Transverse colon (tissue), 4 donors: ENCODE measurements around the gene LIPK. TPM values are rescaled to one million over a fixed set of nuclear protein-coding genes. Genes with fewer than 3 reads are reported as not detected.

Experiments
- DNase-seq: peaks from one replicate; pipeline ENCODE4 v3.0.0-alpha.2; 2019
- H3K27ac ChIP-seq, 4 donors: fragments of 200-600 bp; sonication (generic); 2 replicates each; pipeline ENCODE4 v1.5.1; 2016 to 2018; ENCODE audit warnings: inconsistent platforms in 4 of 4
- H3K27me3 ChIP-seq: fragments of 200-600 bp; sonication (generic); 2 replicates; pipeline ENCODE4 v1.5.1; 2017; ENCODE audit warnings: inconsistent platforms
- H3K36me3 ChIP-seq, 4 donors: fragments of 200-600 bp; sonication (generic); 2 replicates each; pipeline ENCODE4 v1.5.1; 2017 to 2019; ENCODE audit warnings: inconsistent platforms in 4 of 4
- H3K4me1 ChIP-seq, 4 donors: fragments of 200-600 bp; sonication (generic); 2 replicates each; pipeline ENCODE4 v1.5.1; 2017 to 2020; ENCODE audit warnings: inconsistent platforms in 4 of 4
- H3K4me3 ChIP-seq, 4 donors: fragments of 200-600 bp; sonication (generic); 1 replicate in 1 of 4; 2 replicates in 3 of 4; pipeline versions ENCODE4 v1.5.1 to v1.6.1; 2017 to 2019; ENCODE audit warnings: inconsistent platforms in 4 of 4
- H3K9me3 ChIP-seq, 2 donors: fragments of 200-600 bp; sonication (generic); 2 replicates each; pipeline ENCODE4 v1.5.1; 2017 to 2019; ENCODE audit warnings: inconsistent platforms in 2 of 2
- CTCF ChIP-seq, 5 experiments: fragments of 200-600 bp in 3 of 5; fragments of 450-650 bp in 2 of 5; sonication (generic) in 3 of 5; IDR thresholded peaks; 1 replicate in 2 of 5; 2 replicates in 3 of 5; pipeline ENCODE4 v1.5.1; 2016 to 2017; ENCODE audit warnings: antibody characterized with exemption in 5 of 5, inconsistent platforms in 3 of 5, mild to moderate bottlenecking in 2 of 5, moderate library complexity in 1 of 5
- EP300 ChIP-seq: sonication (generic); formaldehyde crosslinking; IDR thresholded peaks from one replicate; pipeline ENCODE4 v1.6.1; 2017; ENCODE audit warnings: antibody characterized with exemption, low read depth
- POLR2A ChIP-seq: fragments of 450-650 bp; IDR thresholded peaks from one replicate; pipeline ENCODE4 v1.6.1; 2016; ENCODE audit warnings: antibody characterized with exemption, mild to moderate bottlenecking, moderate library complexity
- POLR2AphosphoS5 ChIP-seq, 3 donors: sonication (generic); formaldehyde crosslinking; IDR thresholded peaks; one replicate each; pipeline ENCODE4 v1.6.1; 2016; ENCODE audit warnings: antibody characterized with exemption in 3 of 3
- WGBS, 2 donors: methylation state at CpG; one replicate each; pipeline ENCODE4 v1.1.5; 2018; ENCODE audit warnings: low coverage in 1 of 2; 5-methylcytosine and 5-hydroxymethylcytosine counted together
- in situ Hi-C, 4 donors: fragments of 200-750 bp; cut with MboI; loops; one replicate each; pipeline versions ENCODE4 v1.15.0 to v1.15.1; 2017; ENCODE audit warnings: low sequenced_read_pairs in 3 of 4, low pct_ligation_motif_present in 1 of 4, low pct_unique_long_range_greater_than_20kb in 1 of 4
- intact Hi-C: fragments of 100-400 bp; cut with DNase I; formaldehyde crosslinking; loops from one replicate; pipeline ENCODE4 v1.15.1; 2023; ENCODE audit warnings: low total_unique reads
- total RNA-seq, 4 donors: library from RNA; depleted of rRNA; stranded (reverse); fragments of >200 nt; gene quantifications; one replicate each; pipeline ENCODE4 v1.1.0, GENCODE V29; 2016

The LIPK gene
- total RNA-seq, 4 donors from 2014 or later = not detected

GRCh38 chr10:88791924-88792323, 85.9 kb downstream of the LIPK start:
- Histone ChIP-seq H3K27me3 (no peaks in the 10 kb centered on the region), H3K4me3 (no peak overlapping the region), H3K36me3 (no peaks in the 10 kb centered on the region), H3K9me3 (no peaks in the 10 kb centered on the region), H3K4me1 (no peaks in the 10 kb centered on the region), H3K27ac (no peak overlapping the region)
- intact Hi-C loops (no loop called here), in situ Hi-C loops (no loop called here)
- no peak for DNase-seq
- 60 to 67% methylated on average over 2 of the region's 2 CpGs for WGBS, 2 donors
- TF ChIP-seq POLR2AphosphoS5 (IDR thresholded peaks at IDR 0.05) = no peak
- no peak for TF ChIP-seq POLR2A
- TF ChIP-seq CTCF (IDR thresholded peaks at IDR 0.05) = peak; percentile 34 to 47 (median 35)
- TF ChIP-seq EP300 = no peak

- Histone ChIP-seq H3K4me1 (no peaks in the 10 kb centered on the region), H3K9me3 (no peaks in the 10 kb centered on the region), H3K27me3 (no peaks in the 10 kb centered on the region), H3K36me3 (no peaks in the 10 kb centered on the region), H3K27ac (no peak overlapping the region), H3K4me3 (no peak overlapping the region)
- peak; percentile 10 for DNase-seq
- 79 to 85% methylated on average over 3 to 4 of the region's 4 CpGs for WGBS, 2 donors
- TF ChIP-seq POLR2AphosphoS5 (IDR thresholded peaks at IDR 0.05) (no peak), POLR2A (no peak), CTCF (IDR thresholded peaks at IDR 0.05) (no peak), EP300 (no peak)
- intact Hi-C loops (no loop called here), in situ Hi-C loops (no loop called here)
Measured at GRCh38 chr10:88792661-88793060, 86.6 kb downstream of the LIPK start.

GRCh38 chr10:88793712-88794299, 87.8 kb downstream of the LIPK start:
- DNase-seq = no peak
- intact Hi-C loops = no loop called here
- H3K27me3 ChIP-seq = no peaks in the 10 kb centered on the region
- no peaks in the 10 kb centered on the region for H3K4me1 ChIP-seq
- TF ChIP-seq EP300 = no peak
- no peak for TF ChIP-seq POLR2A
- no peak for TF ChIP-seq CTCF (IDR thresholded peaks at IDR 0.05)
- TF ChIP-seq POLR2AphosphoS5 (IDR thresholded peaks at IDR 0.05) = no peak
- H3K4me3 ChIP-seq = no peak overlapping the region
- WGBS, 2 donors = 33 to 49% methylated on average over 2 of the region's 2 CpGs
- no peak overlapping the region for H3K27ac ChIP-seq
- no peaks in the 10 kb centered on the region for H3K9me3 ChIP-seq
- no peaks in the 10 kb centered on the region for H3K36me3 ChIP-seq
- in situ Hi-C loops = no loop called here

- no peaks in the 10 kb centered on the region for H3K27me3 ChIP-seq
- no peaks in the 10 kb centered on the region for H3K4me1 ChIP-seq
- H3K36me3 ChIP-seq = no peaks in the 10 kb centered on the region
- DNase-seq = no peak
- H3K4me3 ChIP-seq = no peak overlapping the region
- WGBS, 2 donors = 55 to 85% methylated on average over 1 of the region's 1 CpG
- TF ChIP-seq POLR2AphosphoS5 (IDR thresholded peaks at IDR 0.05) (no peak), POLR2A (no peak), CTCF (IDR thresholded peaks at IDR 0.05) (no peak), EP300 (no peak)
- H3K27ac ChIP-seq = no peak overlapping the region
- H3K9me3 ChIP-seq = no peaks in the 10 kb centered on the region
- in situ Hi-C loops = no loop called here
- intact Hi-C loops = no loop called here
Measured at GRCh38 chr10:88794731-88795130, 88.7 kb downstream of the LIPK start.
